ENCODE results near the gene DDIT3.
"Not testable (repeated sequence)": the region's sequence is repeated elsewhere in the genome, so short reads cannot be mapped to it uniquely, and the experiment has no call there.

GRCh38 chr12:57517718-57518117 lies 2.6 kb downstream of the DDIT3 start:
- TF ChIP-seq CTCF, POLR2A (IDR thresholded peaks at IDR 0.05): not testable (repeated sequence)

Measured in heart left ventricle (tissue), 13 donors.